Measurements from ENCODE around the gene CELF4. TPM values are rescaled to one million over a fixed set of nuclear protein-coding genes. Genes with fewer than 3 reads are reported as not detected.

Gene CELF4
- total and polyA plus RNA-seq, 2 donors (not counting 3 experiments of a cell fraction or from before 2014, with no cell fraction given): not detected

DNA sequence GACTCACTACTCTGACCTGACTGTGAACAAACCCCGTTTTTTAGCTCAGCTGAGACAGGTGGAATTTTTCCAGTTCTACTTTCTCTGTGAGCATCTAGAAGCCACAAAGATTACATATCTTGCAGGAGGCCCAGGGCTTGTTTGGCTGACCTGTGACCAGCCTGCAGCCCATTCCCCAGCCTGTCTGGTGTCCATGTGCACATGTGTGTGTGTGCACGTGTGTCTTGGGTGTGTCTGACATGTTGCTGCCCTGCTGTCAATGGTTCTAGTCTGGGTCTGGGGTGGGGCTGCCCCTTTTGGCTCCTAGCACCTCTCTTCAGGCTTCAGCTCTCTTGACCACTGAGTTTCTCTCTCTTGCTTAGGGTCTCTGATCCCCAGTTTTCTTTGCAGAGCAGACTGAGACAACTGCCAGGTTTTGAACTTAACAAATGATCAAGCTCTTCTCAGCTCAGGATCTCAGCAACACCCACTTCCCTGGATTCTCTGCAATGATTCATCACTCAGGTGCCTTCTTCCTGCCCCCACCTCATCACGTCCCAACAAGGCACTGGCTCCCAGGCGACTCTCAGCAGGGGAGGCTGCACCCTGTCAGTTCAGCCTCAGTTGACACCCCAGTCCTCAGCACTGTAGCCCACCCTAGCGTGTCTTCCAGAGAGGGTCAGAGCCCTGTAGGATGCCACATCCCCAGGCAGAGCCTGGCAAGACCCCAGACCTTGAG, 130.3 kb downstream of the CELF4 start:
- DNase-seq (ENCODE audit: low read depth, low spot score) (no peak), FAIRE-seq (no peak)
- CTCF ChIA-PET: no interaction called here
- intact Hi-C loops (cut with micrococcal nuclease) (no loop called here), dilution Hi-C loops (cut with MboI; ENCODE audit: extremely low pct_ligation_motif_present, low sequenced_read_pairs) (no loop called here)
- Histone ChIP-seq H3K79me2 (ENCODE audit: control insufficient read depth, insufficient read depth, low read length) (no peaks in the 10 kb centered on the region), H3K27ac (ENCODE audit: insufficient read depth, low read depth, low read length) (no peak overlapping the region), H3K4me2 (ENCODE audit: insufficient read depth, low read length) (no peak overlapping the region), H2AFZ (ENCODE audit: low read depth, low read length) (no peak overlapping the region), H3K36me3 (ENCODE audit: control insufficient read depth in 2 of 2, extremely low read depth in 1 of 2, insufficient read depth in 2 of 2, low read length in 2 of 2) (no peaks in the 10 kb centered on the region), H4K20me1 (replicated peaks; ENCODE audit: control insufficient read depth, extremely low read depth, insufficient read depth, low read length) (no peaks in the 10 kb centered on the region), H3K4me1 (ENCODE audit: control insufficient read depth, extremely low read depth, insufficient read depth, low read length) (no peaks in the 10 kb centered on the region), H3K9me1 (replicated peaks; ENCODE audit: control insufficient read depth, extremely low read depth, insufficient read depth, low read length) (no peaks in the 10 kb centered on the region), H3K27me3 (ENCODE audit: control insufficient read depth in 2 of 2, insufficient read depth in 2 of 2, low read length in 2 of 2) (no peaks in the 10 kb centered on the region), H3K4me3 (replicated peaks in 1 of 3; ENCODE audit: insufficient read depth in 1 of 3, low read depth in 1 of 3, low read length in 3 of 3) (no peak overlapping the region), H3K9ac (replicated peaks; ENCODE audit: extremely low read depth, insufficient read depth, low read length) (no peak overlapping the region), H3K9me3 (replicated peaks; ENCODE audit: control insufficient read depth, insufficient read depth, low read length) (no peaks in the 10 kb centered on the region)
- no peak for TF ChIP-seq EZH2 (IDR thresholded peaks at IDR 0.05; ENCODE audit: borderline replicate concordance, low read depth, low read length, severe bottlenecking)
- no peak for TF ChIP-seq FOS (IDR thresholded peaks at IDR 0.05; ENCODE audit: borderline replicate concordance, insufficient read depth, low read length)
- no TSS peak for BruUV-seq (replicated peaks)
- POLR2A ChIA-PET: no interaction called here

DNA sequence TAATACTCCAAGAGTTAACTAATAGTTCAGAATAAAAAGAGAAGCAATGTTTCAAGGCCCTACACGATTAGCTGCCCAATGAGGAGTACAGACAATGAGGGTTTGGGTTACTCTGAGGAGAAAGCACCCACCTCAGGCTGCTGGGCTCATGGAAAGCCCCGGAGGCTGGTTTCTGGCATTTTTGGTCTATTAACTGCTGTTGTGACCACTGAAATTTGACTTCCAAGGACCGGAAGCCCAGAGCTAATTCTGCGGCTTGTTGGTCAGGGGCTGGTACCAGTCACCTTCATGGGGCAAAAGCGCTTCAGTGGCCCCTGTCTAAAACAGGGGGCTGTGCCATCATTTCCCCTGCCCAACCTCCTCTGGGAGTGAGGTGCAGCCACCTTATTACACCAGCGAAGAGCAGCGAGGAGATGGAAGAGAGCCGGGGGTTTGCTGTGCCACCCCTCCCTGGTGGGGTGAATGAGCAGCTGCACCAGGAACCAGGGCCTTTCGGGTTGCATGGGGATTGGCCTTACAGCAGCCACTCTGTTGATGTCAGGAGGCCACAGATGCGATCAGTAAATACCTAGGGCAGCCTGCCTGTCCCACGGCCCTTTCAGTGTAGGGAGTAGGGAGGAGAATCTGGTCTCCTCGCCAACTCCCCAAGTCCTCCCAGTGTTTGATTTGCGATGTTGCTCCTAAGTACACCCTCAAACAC, 131.3 kb downstream of the CELF4 start:
- intact Hi-C loops (cut with micrococcal nuclease): no loop called here
- CTCF ChIA-PET: no interaction called here
- Histone ChIP-seq H3K27me3 (ENCODE audit: control insufficient read depth in 2 of 2, insufficient read depth in 2 of 2, low read length in 2 of 2) (no peaks in the 10 kb centered on the region), H4K20me1 (replicated peaks; ENCODE audit: control insufficient read depth, extremely low read depth, insufficient read depth, low read length) (no peaks in the 10 kb centered on the region), H3K4me3 (replicated peaks in 1 of 3; ENCODE audit: insufficient read depth in 1 of 3, low read depth in 1 of 3, low read length in 3 of 3) (no peak overlapping the region), H3K79me2 (ENCODE audit: control insufficient read depth, insufficient read depth, low read length) (no peaks in the 10 kb centered on the region), H3K4me2 (ENCODE audit: insufficient read depth, low read length) (no peak overlapping the region), H3K36me3 (ENCODE audit: control insufficient read depth in 2 of 2, extremely low read depth in 1 of 2, insufficient read depth in 2 of 2, low read length in 2 of 2) (no peaks in the 10 kb centered on the region), H3K9me1 (replicated peaks; ENCODE audit: control insufficient read depth, extremely low read depth, insufficient read depth, low read length) (no peaks in the 10 kb centered on the region), H2AFZ (ENCODE audit: low read depth, low read length) (no peak overlapping the region), H3K27ac (ENCODE audit: insufficient read depth, low read depth, low read length) (no peak overlapping the region), H3K9ac (replicated peaks; ENCODE audit: extremely low read depth, insufficient read depth, low read length) (no peak overlapping the region), H3K4me1 (ENCODE audit: control insufficient read depth, extremely low read depth, insufficient read depth, low read length) (no peaks in the 10 kb centered on the region), H3K9me3 (replicated peaks; ENCODE audit: control insufficient read depth, insufficient read depth, low read length) (no peaks in the 10 kb centered on the region)
- FAIRE-seq (no peak), DNase-seq (ENCODE audit: low read depth, low spot score) (no peak)
- POLR2A ChIA-PET: no interaction called here
- dilution Hi-C loops (cut with MboI; ENCODE audit: extremely low pct_ligation_motif_present, low sequenced_read_pairs): no loop called here
- TF ChIP-seq POLR2AphosphoS5 (IDR thresholded peaks at IDR 0.05; ENCODE audit: insufficient read depth, low read depth, low read length) (no peak), FOS (IDR thresholded peaks at IDR 0.05; ENCODE audit: borderline replicate concordance, insufficient read depth, low read length) (no peak), GATA2 (IDR thresholded peaks at IDR 0.05; ENCODE audit: insufficient read depth, insufficient read length, low read depth, low read length) (no peak), POLR2A (IDR thresholded peaks at IDR 0.05; ENCODE audit: low read depth, low read length) (no peak), JUN (IDR thresholded peaks at IDR 0.05; ENCODE audit: borderline replicate concordance, insufficient read depth, insufficient read length, low read depth) (no peak), EZH2 (IDR thresholded peaks at IDR 0.05; ENCODE audit: borderline replicate concordance, low read depth, low read length, severe bottlenecking) (no peak), MYC (IDR thresholded peaks at IDR 0.05; ENCODE audit: low read depth, low read length) (no peak)
- TF ChIP-seq, protein P1, sequence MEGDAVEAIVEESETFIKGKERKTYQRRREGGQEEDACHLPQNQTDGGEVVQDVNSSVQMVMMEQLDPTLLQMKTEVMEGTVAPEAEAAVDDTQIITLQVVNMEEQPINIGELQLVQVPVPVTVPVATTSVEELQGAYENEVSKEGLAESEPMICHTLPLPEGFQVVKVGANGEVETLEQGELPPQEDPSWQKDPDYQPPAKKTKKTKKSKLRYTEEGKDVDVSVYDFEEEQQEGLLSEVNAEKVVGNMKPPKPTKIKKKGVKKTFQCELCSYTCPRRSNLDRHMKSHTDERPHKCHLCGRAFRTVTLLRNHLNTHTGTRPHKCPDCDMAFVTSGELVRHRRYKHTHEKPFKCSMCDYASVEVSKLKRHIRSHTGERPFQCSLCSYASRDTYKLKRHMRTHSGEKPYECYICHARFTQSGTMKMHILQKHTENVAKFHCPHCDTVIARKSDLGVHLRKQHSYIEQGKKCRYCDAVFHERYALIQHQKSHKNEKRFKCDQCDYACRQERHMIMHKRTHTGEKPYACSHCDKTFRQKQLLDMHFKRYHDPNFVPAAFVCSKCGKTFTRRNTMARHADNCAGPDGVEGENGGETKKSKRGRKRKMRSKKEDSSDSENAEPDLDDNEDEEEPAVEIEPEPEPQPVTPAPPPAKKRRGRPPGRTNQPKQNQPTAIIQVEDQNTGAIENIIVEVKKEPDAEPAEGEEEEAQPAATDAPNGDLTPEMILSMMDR (IDR thresholded peaks at IDR 0.05; ENCODE audit: extremely low read depth in 1 of 2, insufficient read depth in 1 of 2, low read depth in 1 of 2, low read length in 2 of 2): no peak
- no TSS peak for BruUV-seq (replicated peaks)
